MG63 (cell line): ENCODE data around the gene EEFSEC. TPM values are rescaled to one million over a fixed set of nuclear protein-coding genes. Genes with fewer than 3 reads are reported as not detected.

Experiments used
- DNase-seq: peaks from one replicate; pipeline ENCODE4 v3.0.0-alpha.2; 2020
- H3K27me3 ChIP-seq: fragments of 250-450 bp; sonication (Bioruptor Pico); 2 replicates; pipeline ENCODE4 v1.5.1; 2020; ENCODE audit warnings: mild to moderate bottlenecking, moderate library complexity
- H3K36me3 ChIP-seq: fragments of 250-450 bp; sonication (Bioruptor Pico); 2 replicates; pipeline ENCODE4 v1.5.1; 2020; ENCODE audit warnings: mild to moderate bottlenecking, moderate library complexity
- H3K4me3 ChIP-seq: fragments of 250-450 bp; sonication (Bioruptor Pico); 2 replicates; pipeline ENCODE4 v1.5.1; 2020; ENCODE audit warnings: mild to moderate bottlenecking, moderate library complexity
- H3K9me3 ChIP-seq: fragments of 250-450 bp; sonication (Bioruptor Pico); 2 replicates; pipeline ENCODE4 v1.5.1; 2020; ENCODE audit warnings: mild to moderate bottlenecking, moderate library complexity
- total RNA-seq: library from RNA; depleted of rRNA; stranded (reverse); fragments of >200 nt; shearing (Covaris generic); gene quantifications from 2 replicates; pipeline ENCODE4 v1.2.3, GENCODE V29; 2014; ENCODE audit warnings: low replicate concordance

The EEFSEC gene
- total RNA-seq, 1 experiment from 2014 or later, result 6.8 TPM

- Histone ChIP-seq H3K9me3 (no peaks in the 10 kb centered on the region), H3K27me3 (no peaks in the 10 kb centered on the region), H3K4me3 (no peak overlapping the region), H3K36me3 (no peaks in the 10 kb centered on the region)
- DNase-seq, result no peak
Observed at GRCh38 chr3:128395046-128395445, 241.8 kb downstream of the EEFSEC start.

GRCh38 chr3:128395500-128396162 is 242.3 kb downstream of the EEFSEC start:
- no peaks in the 10 kb centered on the region for H3K27me3 ChIP-seq
- H3K9me3 ChIP-seq, result no peaks in the 10 kb centered on the region
- H3K4me3 ChIP-seq, result no peak overlapping the region
- no peaks in the 10 kb centered on the region for H3K36me3 ChIP-seq
- DNase-seq, result no peak

DNA sequence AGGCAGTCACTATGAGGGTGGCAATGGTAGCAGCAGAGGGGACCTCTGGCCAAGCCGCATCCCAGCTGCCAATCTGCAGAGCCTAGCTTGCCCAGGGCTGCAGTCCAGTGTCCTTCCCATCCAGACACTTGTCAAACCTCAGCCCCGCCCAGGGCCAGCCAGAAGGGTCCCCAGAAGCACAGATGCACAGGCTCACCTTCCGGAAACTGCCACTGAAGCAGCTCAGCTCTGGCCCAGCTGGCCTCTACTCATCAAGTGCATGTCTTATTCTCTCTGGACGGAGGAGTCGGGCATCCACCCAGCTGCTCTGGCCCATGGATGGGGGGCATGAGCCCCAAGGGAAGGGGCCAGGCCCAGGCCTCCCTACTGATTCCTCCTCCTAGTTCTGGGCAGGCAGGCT is 244.2 kb downstream of the EEFSEC start:
- no peak for DNase-seq
- Histone ChIP-seq H3K9me3 (no peaks in the 10 kb centered on the region), H3K4me3 (no peak overlapping the region), H3K36me3 (no peaks in the 10 kb centered on the region), H3K27me3 (no peaks in the 10 kb centered on the region)

GRCh38 chr3:128398586-128398985 is 245.3 kb downstream of the EEFSEC start:
- no peaks in the 10 kb centered on the region for H3K27me3 ChIP-seq
- no peak for DNase-seq
- no peaks in the 10 kb centered on the region for H3K9me3 ChIP-seq
- no peaks in the 10 kb centered on the region for H3K36me3 ChIP-seq
- no peak overlapping the region for H3K4me3 ChIP-seq

- no peaks in the 10 kb centered on the region for H3K9me3 ChIP-seq
- H3K27me3 ChIP-seq, result no peaks in the 10 kb centered on the region
- no peaks in the 10 kb centered on the region for H3K36me3 ChIP-seq
- DNase-seq, result no peak
- H3K4me3 ChIP-seq, result no peak overlapping the region
Observed at GRCh38 chr3:128399221-128399915, 246.1 kb downstream of the EEFSEC start.

DNA sequence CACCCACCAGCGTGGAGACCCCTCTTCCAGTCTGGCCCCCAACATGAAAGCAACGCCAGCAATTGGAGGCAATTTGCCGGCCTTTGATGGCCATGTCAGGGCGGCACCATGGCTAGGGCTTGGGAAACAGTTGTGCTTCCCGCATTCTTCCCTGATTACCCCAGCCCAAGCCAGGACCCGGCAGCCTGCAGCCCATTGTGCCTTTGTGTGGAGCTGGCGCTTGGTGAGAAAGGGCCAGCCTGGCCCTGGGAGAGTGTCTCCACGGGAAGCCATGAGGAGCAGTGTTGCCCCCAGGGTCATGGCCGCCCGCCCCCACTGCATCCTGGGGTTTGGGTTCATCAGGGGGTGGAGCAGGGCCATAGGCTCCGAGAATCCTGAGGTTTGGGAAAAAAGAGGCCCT is 247.4 kb downstream of the EEFSEC start:
- H3K27me3 ChIP-seq, result no peaks in the 10 kb centered on the region
- H3K9me3 ChIP-seq, result no peaks in the 10 kb centered on the region
- H3K4me3 ChIP-seq, result no peak overlapping the region
- no peak for DNase-seq
- H3K36me3 ChIP-seq, result no peaks in the 10 kb centered on the region

- Histone ChIP-seq H3K36me3 (no peaks in the 10 kb centered on the region), H3K27me3 (no peaks in the 10 kb centered on the region), H3K9me3 (no peaks in the 10 kb centered on the region), H3K4me3 (no peak overlapping the region)
- no peak for DNase-seq
Observed at GRCh38 chr3:128402319-128402718, 249.0 kb downstream of the EEFSEC start.

GRCh38 chr3:128402998-128403397 is 249.7 kb downstream of the EEFSEC start:
- Histone ChIP-seq H3K27me3 (no peaks in the 10 kb centered on the region), H3K4me3 (no peak overlapping the region), H3K36me3 (no peaks in the 10 kb centered on the region), H3K9me3 (no peaks in the 10 kb centered on the region)
- DNase-seq, result no peak

DNA sequence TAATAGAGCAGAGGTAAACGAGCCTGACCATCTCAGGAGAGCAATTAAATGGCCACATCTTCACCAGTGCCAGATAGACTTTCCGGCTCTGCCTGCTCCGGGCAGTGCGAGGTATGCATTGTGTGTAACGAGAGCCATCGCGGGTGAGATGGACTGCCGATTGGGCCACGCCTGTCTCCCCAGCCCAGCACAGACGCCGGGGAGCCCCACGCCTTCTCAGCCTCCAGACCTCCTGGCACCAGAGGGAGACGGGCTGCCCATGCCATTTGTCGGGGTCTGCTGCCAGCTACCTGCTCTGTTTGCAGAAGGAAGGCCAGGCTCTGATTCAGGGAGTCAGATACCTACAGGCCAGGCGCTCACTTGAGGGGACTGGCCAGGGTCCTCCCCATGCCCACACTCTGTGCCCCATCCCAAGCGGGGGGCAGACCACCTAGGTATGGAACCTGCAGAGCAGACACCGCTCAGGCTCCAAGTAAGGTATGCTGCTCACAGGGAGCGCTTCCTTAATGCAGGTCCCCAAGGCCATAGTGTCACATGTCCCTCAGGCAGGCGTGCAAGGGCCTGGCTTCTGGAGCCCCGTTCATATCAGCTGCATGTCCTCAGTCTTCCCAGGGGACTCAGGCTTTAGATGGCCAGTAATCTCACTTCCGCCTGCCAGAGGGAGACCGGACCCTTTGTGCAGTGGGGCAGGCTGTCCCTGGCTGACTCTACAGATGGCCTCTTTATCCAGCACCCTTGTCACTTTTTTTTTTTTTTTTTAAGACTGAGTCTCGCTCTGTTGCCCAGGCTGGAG is 251.2 kb downstream of the EEFSEC start:
- Histone ChIP-seq H3K27me3 (no peaks in the 10 kb centered on the region), H3K4me3 (no peak overlapping the region), H3K9me3 (no peaks in the 10 kb centered on the region), H3K36me3 (no peaks in the 10 kb centered on the region)
- no peak for DNase-seq

- no peak for DNase-seq
- Histone ChIP-seq H3K9me3 (no peaks in the 10 kb centered on the region), H3K4me3 (no peak overlapping the region), H3K27me3 (no peaks in the 10 kb centered on the region), H3K36me3 (no peaks in the 10 kb centered on the region)
Observed at GRCh38 chr3:128405554-128406277, 252.4 kb downstream of the EEFSEC start.

GRCh38 chr3:128407247-128407646 is 254.0 kb downstream of the EEFSEC start:
- DNase-seq, result no peak

GRCh38 chr3:128408012-128408692 is 254.9 kb downstream of the EEFSEC start:
- no peak overlapping the region for H3K4me3 ChIP-seq
- H3K9me3 ChIP-seq, result no peaks in the 10 kb centered on the region
- DNase-seq, result no peak
- no peaks in the 10 kb centered on the region for H3K36me3 ChIP-seq
- H3K27me3 ChIP-seq, result no peaks in the 10 kb centered on the region

More at GRCh38 chr3:128407247-128407646, 254.0 kb downstream of the EEFSEC start:
- no peaks in the 10 kb centered on the region for H3K36me3 ChIP-seq
- no peaks in the 10 kb centered on the region for H3K9me3 ChIP-seq
- no peaks in the 10 kb centered on the region for H3K27me3 ChIP-seq
- no peak overlapping the region for H3K4me3 ChIP-seq

DNA sequence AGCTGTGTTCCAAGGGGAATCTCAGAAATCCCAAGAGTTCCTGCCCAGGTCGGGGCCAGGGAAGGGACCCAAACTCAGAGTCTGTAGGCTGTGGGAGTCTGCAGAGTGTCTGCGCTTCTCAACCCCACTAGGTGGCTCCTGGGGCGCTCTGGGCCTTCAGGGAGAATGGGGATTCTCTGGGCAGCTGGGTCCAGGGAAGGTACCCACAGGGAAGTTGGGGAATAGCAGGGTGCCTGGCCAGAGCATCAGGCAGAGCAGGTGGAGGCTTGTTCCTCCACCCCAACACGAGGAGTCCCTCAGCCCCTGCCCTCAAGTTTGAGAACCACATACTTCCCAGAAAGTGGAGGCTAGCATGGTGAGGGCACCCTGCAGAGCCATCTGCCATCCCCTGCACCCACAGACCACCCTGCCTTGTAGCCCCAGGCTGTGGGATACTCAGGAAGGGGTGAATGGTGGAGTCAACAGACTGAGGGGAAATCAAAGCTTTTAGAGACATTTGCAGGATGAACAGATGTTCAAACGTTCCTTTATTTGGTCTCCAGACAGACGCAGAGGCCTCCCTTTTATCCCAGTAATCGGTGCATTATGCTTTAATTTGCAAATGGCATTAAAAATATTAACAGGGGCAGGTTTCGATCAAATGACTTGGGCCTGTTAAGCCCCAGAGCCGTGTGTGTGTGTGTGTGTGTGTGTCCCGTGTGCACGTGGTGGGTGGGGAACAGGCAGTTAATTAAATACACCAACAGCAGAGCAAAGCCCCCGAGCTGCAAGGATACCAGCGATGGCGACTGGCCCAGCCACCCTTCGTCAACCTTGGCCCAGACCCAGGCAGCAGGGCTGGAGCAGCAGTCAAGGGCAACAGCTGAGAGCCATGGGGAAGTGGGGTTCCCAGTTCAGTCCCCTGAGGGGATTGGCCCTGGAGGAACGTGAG is 255.7 kb downstream of the EEFSEC start:
- no peak overlapping the region for H3K4me3 ChIP-seq
- no peak for DNase-seq
- H3K36me3 ChIP-seq, result no peaks in the 10 kb centered on the region
- H3K9me3 ChIP-seq, result no peaks in the 10 kb centered on the region
- no peaks in the 10 kb centered on the region for H3K27me3 ChIP-seq

DNA sequence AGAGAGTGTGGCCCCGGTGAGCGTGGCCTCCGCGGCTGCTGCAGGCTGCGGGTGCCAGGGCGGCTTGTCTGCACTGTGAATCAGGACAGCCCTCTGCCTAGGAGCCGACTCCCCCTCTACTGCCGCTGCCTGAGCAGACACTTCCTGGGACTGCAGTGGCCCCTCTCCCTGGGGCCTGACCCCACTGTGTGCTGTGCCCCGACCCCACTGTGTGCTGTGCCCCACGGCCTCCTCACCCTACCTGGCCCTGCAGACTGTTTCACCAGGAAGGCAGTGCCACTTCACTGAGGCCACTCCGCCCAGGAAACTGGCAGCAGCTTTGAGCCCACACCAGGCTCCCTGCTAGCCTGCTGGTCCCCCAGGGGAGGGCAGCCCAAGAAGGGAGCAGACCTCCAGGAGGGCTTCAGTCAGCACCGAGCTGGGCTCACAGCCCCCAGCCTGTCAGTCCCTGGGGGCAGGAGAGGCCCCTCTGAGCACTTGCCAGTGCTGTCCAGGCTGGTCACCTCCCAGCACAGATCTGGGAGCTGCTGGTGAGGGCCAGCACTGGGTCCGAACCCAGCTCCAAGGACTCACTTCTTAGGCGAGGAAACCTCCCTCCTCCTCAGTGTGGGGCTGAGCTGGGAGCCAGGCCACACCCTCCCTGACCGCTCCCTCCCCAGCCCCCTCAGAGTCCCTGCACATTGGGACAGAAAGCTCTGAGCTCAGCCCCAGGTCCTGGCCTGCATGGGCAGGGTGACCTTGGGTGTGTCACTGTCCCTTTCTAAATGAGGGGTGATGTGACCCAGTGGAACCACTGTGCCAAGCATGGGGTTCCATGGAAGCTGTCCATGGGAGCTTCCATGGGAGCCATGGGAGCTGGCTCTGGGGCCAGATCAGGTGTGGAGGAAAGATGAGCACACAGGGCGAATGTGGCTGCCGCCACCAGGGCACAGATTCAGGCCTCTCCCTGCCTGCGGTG is 256.6 kb downstream of the EEFSEC start:
- no peak overlapping the region for H3K4me3 ChIP-seq
- no peaks in the 10 kb centered on the region for H3K9me3 ChIP-seq
- H3K36me3 ChIP-seq, result no peaks in the 10 kb centered on the region
- no peaks in the 10 kb centered on the region for H3K27me3 ChIP-seq
- DNase-seq, result no peak
